ENCODE data around the gene LRRK1. TPM values are rescaled to one million over a fixed set of nuclear protein-coding genes. Genes with fewer than 3 reads are reported as not detected.

The LRRK1 gene
- total RNA-seq, 4 donors from 2014 or later, result 9.4 to 35.5 (median 16.9) TPM

DNA sequence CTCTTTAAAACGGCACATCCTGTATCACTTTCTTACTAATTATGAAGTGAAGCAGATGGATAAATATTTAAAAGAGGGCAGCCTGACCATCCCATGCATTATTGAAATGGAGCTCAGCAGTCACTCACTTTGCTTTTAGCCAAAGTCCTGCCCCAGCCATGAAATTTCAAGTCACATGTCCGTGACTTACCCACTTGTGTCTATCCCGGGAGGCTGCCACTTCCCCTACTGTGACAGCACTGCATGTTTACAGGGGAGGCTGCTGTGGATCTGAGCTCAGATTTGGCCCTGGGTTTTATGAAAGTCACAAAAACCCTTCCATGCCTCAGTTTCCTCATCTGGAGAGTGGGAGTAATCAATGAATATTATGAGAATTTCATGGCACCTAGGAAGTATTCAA is 17.9 kb upstream of the LRRK1 start:
- DNase-seq (ENCODE audit: low spot score), result peak; percentile 12
- no peak for ATAC-seq (ENCODE audit: low FRiP score)
- TF ChIP-seq, protein P1, sequence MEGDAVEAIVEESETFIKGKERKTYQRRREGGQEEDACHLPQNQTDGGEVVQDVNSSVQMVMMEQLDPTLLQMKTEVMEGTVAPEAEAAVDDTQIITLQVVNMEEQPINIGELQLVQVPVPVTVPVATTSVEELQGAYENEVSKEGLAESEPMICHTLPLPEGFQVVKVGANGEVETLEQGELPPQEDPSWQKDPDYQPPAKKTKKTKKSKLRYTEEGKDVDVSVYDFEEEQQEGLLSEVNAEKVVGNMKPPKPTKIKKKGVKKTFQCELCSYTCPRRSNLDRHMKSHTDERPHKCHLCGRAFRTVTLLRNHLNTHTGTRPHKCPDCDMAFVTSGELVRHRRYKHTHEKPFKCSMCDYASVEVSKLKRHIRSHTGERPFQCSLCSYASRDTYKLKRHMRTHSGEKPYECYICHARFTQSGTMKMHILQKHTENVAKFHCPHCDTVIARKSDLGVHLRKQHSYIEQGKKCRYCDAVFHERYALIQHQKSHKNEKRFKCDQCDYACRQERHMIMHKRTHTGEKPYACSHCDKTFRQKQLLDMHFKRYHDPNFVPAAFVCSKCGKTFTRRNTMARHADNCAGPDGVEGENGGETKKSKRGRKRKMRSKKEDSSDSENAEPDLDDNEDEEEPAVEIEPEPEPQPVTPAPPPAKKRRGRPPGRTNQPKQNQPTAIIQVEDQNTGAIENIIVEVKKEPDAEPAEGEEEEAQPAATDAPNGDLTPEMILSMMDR (IDR thresholded peaks at IDR 0.05), result no peak

DNA sequence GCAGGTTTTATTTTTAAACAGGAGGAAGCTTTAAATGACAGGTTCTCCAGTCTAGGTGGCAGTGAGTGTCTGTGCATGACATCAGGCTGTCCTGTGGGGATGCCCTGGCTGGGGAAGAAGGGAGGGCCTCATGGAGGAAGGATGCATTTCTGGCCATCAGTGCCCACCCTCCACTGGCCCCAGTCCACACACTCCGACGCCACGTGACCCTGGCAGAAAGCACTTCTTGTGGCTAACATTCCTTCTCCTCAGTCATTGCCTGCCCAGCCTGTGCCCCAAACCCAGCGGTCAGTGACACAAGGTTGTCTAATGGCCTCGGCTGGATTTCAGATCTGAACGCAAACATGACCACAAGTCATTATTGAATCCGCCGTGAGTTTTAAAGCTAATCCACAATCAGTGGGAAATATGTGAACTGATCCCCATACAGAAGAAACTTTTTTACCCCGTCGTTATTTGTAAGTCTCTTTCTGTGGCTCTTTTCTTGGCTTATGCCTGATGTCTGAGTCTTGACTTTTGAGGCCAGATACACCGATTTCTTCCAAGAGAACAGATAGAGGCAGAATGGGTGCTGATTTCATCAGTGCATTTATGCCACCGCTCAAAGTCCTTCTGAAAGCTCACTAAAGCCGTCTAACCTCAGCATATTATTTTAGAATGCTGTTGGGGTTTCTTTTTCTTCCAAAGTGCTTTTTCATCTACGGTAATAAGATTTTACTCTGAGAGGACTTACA is 17.3 kb upstream of the LRRK1 start:
- DNase-seq (ENCODE audit: low spot score), result peak; percentile 13
- TF ChIP-seq, protein P1 (IDR thresholded peaks at IDR 0.05), result no peak
- no peak for ATAC-seq (ENCODE audit: low FRiP score)

DNA sequence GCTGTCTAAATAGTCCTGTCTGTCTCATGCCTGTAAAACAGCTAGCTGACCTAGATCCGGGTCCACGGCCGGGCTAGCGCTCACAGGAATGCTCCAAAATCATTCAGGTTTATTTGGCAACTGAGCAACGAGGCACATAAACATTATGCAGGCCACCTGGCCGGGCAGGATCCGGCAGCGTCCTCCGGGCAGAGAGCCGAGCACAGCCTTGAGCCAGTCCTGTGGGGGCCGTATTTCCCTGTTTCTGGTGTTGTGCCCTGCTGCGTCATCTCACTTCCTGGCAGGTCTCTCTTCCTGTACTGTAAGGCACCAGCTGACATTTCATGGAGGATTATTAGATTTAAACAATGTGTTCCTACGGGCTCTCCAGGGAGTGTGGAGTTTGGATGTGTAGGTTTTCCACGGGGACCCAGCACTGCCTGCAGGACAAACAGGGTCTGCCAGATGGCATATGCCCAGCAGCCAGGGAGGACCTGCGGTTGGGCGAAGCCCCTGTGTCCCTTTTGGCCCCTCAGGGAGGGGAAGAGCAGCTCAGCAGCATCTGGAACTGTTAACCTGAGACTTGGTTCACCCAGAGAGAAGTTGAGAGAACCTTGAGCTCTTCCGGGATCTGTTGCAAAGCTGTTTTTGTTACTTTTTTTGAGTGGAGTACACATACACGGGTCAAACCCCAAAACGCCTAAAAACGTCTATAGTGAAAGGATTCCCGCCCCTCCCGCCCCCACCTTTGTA is 16.6 kb upstream of the LRRK1 start:
- ATAC-seq (ENCODE audit: low FRiP score) (peak; percentile 39), DNase-seq (ENCODE audit: low spot score) (peak; percentile 23)
- TF ChIP-seq, protein P1 (IDR thresholded peaks at IDR 0.05), result no peak

DNA sequence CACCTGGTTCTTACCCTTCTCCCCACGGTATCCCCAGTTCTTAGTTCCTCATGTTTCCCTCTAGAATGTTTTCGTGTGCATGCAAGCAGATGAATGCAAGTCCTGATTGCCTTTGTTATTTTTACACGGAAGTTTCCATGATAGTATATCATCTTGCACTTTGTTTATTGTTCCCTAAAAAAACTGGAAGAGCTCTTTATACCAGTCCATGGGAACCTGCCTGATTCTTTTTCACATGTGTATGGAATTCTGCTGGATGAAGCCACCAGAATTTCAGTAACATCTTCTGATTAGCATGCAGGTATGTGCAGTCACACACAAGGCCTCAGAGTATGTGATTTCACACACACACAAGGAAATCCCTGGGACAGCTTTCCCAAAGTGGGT is 16.0 kb upstream of the LRRK1 start:
- TF ChIP-seq, protein P1 (IDR thresholded peaks at IDR 0.05), result no peak

DNA sequence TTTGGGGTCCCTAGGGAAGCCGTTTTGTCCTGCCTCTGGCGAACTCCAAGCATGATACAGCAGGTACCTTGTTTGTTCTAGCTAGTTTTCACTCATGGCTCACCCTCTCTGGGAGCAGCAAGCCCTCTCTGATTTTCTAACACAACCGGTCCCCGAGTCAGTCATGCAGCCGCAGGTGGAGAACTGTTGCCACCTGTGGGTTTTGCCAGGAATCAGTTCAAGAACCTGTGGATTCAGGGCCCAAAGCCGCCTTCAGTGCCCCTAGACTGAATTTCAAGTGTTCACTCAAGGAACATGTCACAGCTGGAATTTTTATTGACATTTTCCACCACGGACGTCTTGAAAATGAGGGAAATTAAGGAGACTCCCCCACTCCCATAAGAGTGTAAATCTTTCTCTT is 13.3 kb upstream of the LRRK1 start:
- TF ChIP-seq, protein P1 (IDR thresholded peaks at IDR 0.05), result no peak
- ATAC-seq (ENCODE audit: low FRiP score) (no peak), DNase-seq (ENCODE audit: low spot score) (no peak)

More for the DNA sequence above, 16.0 kb upstream of the LRRK1 start:
- no peak for DNase-seq (ENCODE audit: low spot score)
- ATAC-seq (ENCODE audit: low FRiP score), result no peak

DNA sequence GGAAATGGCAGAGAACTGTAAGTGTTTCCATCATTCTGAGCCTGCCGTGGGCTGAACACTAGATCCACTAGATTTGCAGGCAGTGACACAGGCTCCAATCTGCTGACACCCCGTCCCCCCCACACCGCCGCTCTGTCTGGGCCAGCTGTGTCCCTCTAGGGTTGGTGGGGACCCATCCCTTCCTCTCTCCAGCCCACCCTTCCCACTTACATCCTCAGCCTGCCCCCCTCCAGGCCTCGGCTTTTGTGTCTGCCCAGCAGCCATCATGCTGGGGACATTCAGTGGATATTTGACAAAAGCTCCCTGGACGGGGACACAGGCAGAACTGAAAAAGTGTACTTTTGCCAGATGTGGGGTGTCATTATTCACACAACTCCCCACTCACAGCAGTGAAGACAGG is 10.7 kb upstream of the LRRK1 start:
- ATAC-seq (ENCODE audit: low FRiP score), result no peak
- peak; percentile 21 for DNase-seq (ENCODE audit: low spot score)
- TF ChIP-seq, protein P1 (IDR thresholded peaks at IDR 0.05), result no peak
